ENCODE measurements around the gene SH3TC2.

Gene SH3TC2

GRCh38 chr5:149012350-149012749, 50.5 kb downstream of the SH3TC2 start:
- DNase-seq (ENCODE audit: low spot score in 2 of 2): no peak
- Histone ChIP-seq H3K36me3 (replicated peaks) (no peaks in the 10 kb centered on the region), H3K4me1 (no peaks in the 10 kb centered on the region), H3K27me3 (ENCODE audit: low read depth) (no peaks in the 10 kb centered on the region), H3K4me3 (no peak overlapping the region), H3K9me3 (no peaks in the 10 kb centered on the region)
- in situ Hi-C loops (cut with MboI; ENCODE audit: low sequenced_read_pairs): no loop called here

- Histone ChIP-seq H3K9me3 (no peaks in the 10 kb centered on the region), H3K36me3 (replicated peaks) (no peaks in the 10 kb centered on the region), H3K4me1 (no peaks in the 10 kb centered on the region), H3K4me3 (no peak overlapping the region), H3K27me3 (ENCODE audit: low read depth) (no peaks in the 10 kb centered on the region)
- in situ Hi-C loops (cut with MboI; ENCODE audit: low sequenced_read_pairs): no loop called here
- DNase-seq (ENCODE audit: low spot score in 2 of 2): no peak
Observed at GRCh38 chr5:149011728-149012127, 51.1 kb downstream of the SH3TC2 start.

GRCh38 chr5:149011084-149011483, 51.8 kb downstream of the SH3TC2 start:
- no peak for DNase-seq (ENCODE audit: low spot score in 2 of 2)

GRCh38 chr5:149007174-149007573, 55.7 kb downstream of the SH3TC2 start:
- Histone ChIP-seq H3K4me3 (no peak overlapping the region), H3K27me3 (ENCODE audit: low read depth) (no peaks in the 10 kb centered on the region), H3K4me1 (no peaks in the 10 kb centered on the region), H3K36me3 (replicated peaks) (no peaks in the 10 kb centered on the region), H3K9me3 (no peaks in the 10 kb centered on the region)
- in situ Hi-C loops (cut with MboI; ENCODE audit: low sequenced_read_pairs): no loop called here
- no peak for DNase-seq (ENCODE audit: low spot score in 2 of 2)

More at GRCh38 chr5:149011084-149011483, 51.8 kb downstream of the SH3TC2 start:
- no peak overlapping the region for H3K4me3 ChIP-seq
- H3K36me3 ChIP-seq (replicated peaks): no peaks in the 10 kb centered on the region
- H3K27me3 ChIP-seq (ENCODE audit: low read depth): no peaks in the 10 kb centered on the region
- H3K4me1 ChIP-seq: no peaks in the 10 kb centered on the region
- in situ Hi-C loops (cut with MboI; ENCODE audit: low sequenced_read_pairs): no loop called here
- no peaks in the 10 kb centered on the region for H3K9me3 ChIP-seq

- no peak overlapping the region for H3K4me3 ChIP-seq
- in situ Hi-C loops (cut with MboI; ENCODE audit: low sequenced_read_pairs): no loop called here
- no peaks in the 10 kb centered on the region for H3K9me3 ChIP-seq
- H3K4me1 ChIP-seq: no peaks in the 10 kb centered on the region
- DNase-seq (ENCODE audit: low spot score in 2 of 2): no peak
- H3K36me3 ChIP-seq (replicated peaks): no peaks in the 10 kb centered on the region
- H3K27me3 ChIP-seq (ENCODE audit: low read depth): no peaks in the 10 kb centered on the region
Observed at GRCh38 chr5:149006426-149006825, 56.4 kb downstream of the SH3TC2 start.

GRCh38 chr5:149005077-149005892, 57.6 kb downstream of the SH3TC2 start:
- no peaks in the 10 kb centered on the region for H3K4me1 ChIP-seq

GRCh38 chr5:149004559-149004958, 58.3 kb downstream of the SH3TC2 start:
- no peak for DNase-seq (ENCODE audit: low spot score in 2 of 2)
- H3K4me3 ChIP-seq: no peak overlapping the region
- in situ Hi-C loops (cut with MboI; ENCODE audit: low sequenced_read_pairs): no loop called here
- H3K27me3 ChIP-seq (ENCODE audit: low read depth): no peaks in the 10 kb centered on the region
- no peaks in the 10 kb centered on the region for H3K4me1 ChIP-seq
- H3K9me3 ChIP-seq: no peaks in the 10 kb centered on the region
- H3K36me3 ChIP-seq (replicated peaks): no peaks in the 10 kb centered on the region

More at GRCh38 chr5:149005077-149005892, 57.6 kb downstream of the SH3TC2 start:
- in situ Hi-C loops (cut with MboI; ENCODE audit: low sequenced_read_pairs): no loop called here
- no peaks in the 10 kb centered on the region for H3K27me3 ChIP-seq (ENCODE audit: low read depth)
- DNase-seq (ENCODE audit: low spot score in 2 of 2): no peak
- H3K9me3 ChIP-seq: no peaks in the 10 kb centered on the region
- no peak overlapping the region for H3K4me3 ChIP-seq
- no peaks in the 10 kb centered on the region for H3K36me3 ChIP-seq (replicated peaks)

GRCh38 chr5:149002761-149003689, 59.8 kb downstream of the SH3TC2 start:
- Histone ChIP-seq H3K9me3 (no peaks in the 10 kb centered on the region), H3K4me1 (no peaks in the 10 kb centered on the region), H3K4me3 (no peak overlapping the region), H3K36me3 (replicated peaks) (no peaks in the 10 kb centered on the region), H3K27me3 (ENCODE audit: low read depth) (no peaks in the 10 kb centered on the region)
- in situ Hi-C loops (cut with MboI; ENCODE audit: low sequenced_read_pairs): no loop called here
- no peak for DNase-seq (ENCODE audit: low spot score in 2 of 2)

GRCh38 chr5:149002053-149002452, 60.8 kb downstream of the SH3TC2 start:
- in situ Hi-C loops (cut with MboI; ENCODE audit: low sequenced_read_pairs): no loop called here
- no peaks in the 10 kb centered on the region for H3K36me3 ChIP-seq (replicated peaks)
- no peak overlapping the region for H3K4me3 ChIP-seq
- H3K4me1 ChIP-seq: no peaks in the 10 kb centered on the region
- no peaks in the 10 kb centered on the region for H3K9me3 ChIP-seq
- no peak for DNase-seq (ENCODE audit: low spot score in 2 of 2)
- H3K27me3 ChIP-seq (ENCODE audit: low read depth): 0 out of 2 replicates have a peak, but pooled peaks cover 3% of the 10 kb centered on the region

- Histone ChIP-seq H3K4me3 (no peak overlapping the region), H3K4me1 (no peaks in the 10 kb centered on the region), H3K9me3 (no peaks in the 10 kb centered on the region), H3K36me3 (replicated peaks) (no peaks in the 10 kb centered on the region), H3K27me3 (ENCODE audit: low read depth) (0 out of 2 replicates have a peak, but pooled peaks cover 3% of the 10 kb centered on the region)
- DNase-seq (ENCODE audit: low spot score in 2 of 2): no peak
- in situ Hi-C loops (cut with MboI; ENCODE audit: low sequenced_read_pairs): no loop called here
Observed at GRCh38 chr5:149001162-149001561, 61.7 kb downstream of the SH3TC2 start.

GRCh38 chr5:148999741-149000140, 63.1 kb downstream of the SH3TC2 start:
- in situ Hi-C loops (cut with MboI; ENCODE audit: low sequenced_read_pairs): no loop called here
- no peaks in the 10 kb centered on the region for H3K36me3 ChIP-seq (replicated peaks)
- H3K4me3 ChIP-seq: no peak overlapping the region
- DNase-seq (ENCODE audit: low spot score in 2 of 2): no peak
- H3K9me3 ChIP-seq: no peaks in the 10 kb centered on the region
- H3K4me1 ChIP-seq: no peaks in the 10 kb centered on the region
- H3K27me3 ChIP-seq (ENCODE audit: low read depth): 0 out of 2 replicates have a peak, but pooled peaks cover 3% of the 10 kb centered on the region

- Histone ChIP-seq H3K4me3 (no peak overlapping the region), H3K4me1 (no peaks in the 10 kb centered on the region), H3K9me3 (no peaks in the 10 kb centered on the region), H3K27me3 (ENCODE audit: low read depth) (0 out of 2 replicates have a peak, but pooled peaks cover 3% of the 10 kb centered on the region), H3K36me3 (replicated peaks) (no peaks in the 10 kb centered on the region)
- in situ Hi-C loops (cut with MboI; ENCODE audit: low sequenced_read_pairs): no loop called here
- DNase-seq (ENCODE audit: low spot score in 2 of 2): peak in 1 of 2 experiments; percentile 36
Observed at GRCh38 chr5:148998174-148998797, 64.6 kb downstream of the SH3TC2 start.

- Histone ChIP-seq H3K4me3 (no peak overlapping the region), H3K9me3 (no peaks in the 10 kb centered on the region), H3K4me1 (no peaks in the 10 kb centered on the region), H3K36me3 (replicated peaks) (no peaks in the 10 kb centered on the region), H3K27me3 (ENCODE audit: low read depth) (0 out of 2 replicates have a peak, but pooled peaks cover 3% of the 10 kb centered on the region)
- DNase-seq (ENCODE audit: low spot score in 2 of 2): no peak
- in situ Hi-C loops (cut with MboI; ENCODE audit: low sequenced_read_pairs): no loop called here
Observed at GRCh38 chr5:148996270-148996669, 66.6 kb downstream of the SH3TC2 start.
